ENCODE results near the gene OTOGL.
"Not testable (repeated sequence)": the region's sequence is repeated elsewhere in the genome, so short reads cannot be mapped to it uniquely, and the experiment has no call there.

OTOGL gene, protein sequence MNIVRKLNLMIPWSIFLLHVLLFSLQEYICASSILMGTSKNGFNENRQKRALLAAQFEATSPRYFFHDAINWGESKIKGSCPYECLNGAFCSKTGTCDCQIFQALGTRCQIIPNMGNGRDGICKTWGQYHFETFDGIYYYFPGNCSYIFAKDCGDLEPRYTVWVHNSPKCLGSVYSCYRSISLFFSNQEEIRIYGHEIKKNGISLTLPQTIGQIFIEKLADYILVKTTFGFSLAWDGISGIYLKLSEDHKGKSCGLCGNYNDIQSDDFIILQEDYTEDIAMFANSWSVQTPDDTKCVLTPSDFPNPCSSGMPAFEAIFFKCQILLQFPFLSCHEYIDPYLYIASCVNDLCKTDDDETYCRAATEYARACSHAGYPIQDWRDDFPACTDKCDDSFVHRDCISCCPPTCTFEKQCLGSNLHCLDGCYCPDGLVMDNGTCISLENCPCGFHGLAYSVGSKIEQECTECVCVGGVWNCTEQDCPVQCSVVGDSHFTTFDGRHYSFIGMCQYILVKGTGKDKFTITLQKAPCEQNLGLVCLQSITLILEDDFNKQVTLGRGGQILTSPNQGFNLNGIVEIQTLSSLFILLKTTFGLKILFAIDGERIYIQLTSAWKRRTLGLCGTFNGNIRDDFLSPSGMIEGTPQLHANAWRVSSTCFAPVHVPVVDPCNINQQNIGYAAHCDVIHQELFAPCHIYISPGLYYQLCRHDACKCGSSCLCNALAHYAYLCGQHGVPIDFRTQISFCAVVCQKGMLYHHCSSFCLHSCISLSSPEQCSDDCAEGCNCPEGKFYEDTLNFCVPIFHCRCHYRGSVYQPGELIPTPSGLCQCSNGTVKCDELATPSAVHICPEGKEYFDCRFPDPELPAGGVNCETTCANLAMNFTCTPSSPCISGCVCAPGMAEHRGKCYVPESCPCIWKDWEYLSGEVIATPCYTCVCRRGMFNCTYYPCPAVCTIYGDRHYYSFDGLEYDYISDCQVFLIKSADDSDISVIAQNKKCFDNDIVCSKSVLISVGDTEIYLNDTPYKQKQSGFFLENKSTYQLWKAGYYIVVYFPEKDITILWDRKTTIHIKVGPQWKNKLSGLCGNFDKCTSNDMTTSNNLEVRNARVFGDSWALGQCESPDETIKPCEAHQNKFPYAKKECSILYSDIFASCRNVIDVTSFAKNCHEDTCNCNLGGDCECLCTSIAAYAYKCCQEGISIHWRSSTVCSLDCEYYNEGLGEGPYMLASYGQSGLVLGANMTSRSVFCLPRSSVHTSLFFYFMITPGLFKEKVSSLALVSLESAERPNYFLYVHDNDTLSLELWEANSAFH (N-terminal part only)

DNA sequence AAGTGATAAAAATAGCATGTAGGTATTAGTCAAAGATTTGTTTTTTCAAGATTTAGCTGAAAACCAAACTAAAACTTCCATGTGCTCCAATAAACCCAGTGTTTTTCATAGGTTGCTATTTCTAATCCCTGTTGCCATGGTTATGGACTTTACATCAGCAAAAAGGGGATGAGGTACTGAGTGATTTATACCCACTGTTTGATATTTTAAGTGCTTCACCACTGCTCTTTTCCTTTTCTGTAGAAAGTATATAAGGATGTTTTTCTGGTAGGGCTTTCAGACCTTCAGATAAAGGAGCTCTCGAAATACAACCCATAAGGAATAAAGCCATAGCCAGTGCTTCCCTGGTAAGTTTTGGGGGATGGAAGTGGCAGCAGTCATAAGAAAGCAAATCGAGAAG is at the start of gene OTOGL:
TSS of gene OTOGL (plus strand) at position 279 of the 400 bp plus-strand sequence. CDS start 109,895 bp downstream, outside the sequence.
- no peak for DNase-seq (ENCODE audit: low read depth)

DNA sequence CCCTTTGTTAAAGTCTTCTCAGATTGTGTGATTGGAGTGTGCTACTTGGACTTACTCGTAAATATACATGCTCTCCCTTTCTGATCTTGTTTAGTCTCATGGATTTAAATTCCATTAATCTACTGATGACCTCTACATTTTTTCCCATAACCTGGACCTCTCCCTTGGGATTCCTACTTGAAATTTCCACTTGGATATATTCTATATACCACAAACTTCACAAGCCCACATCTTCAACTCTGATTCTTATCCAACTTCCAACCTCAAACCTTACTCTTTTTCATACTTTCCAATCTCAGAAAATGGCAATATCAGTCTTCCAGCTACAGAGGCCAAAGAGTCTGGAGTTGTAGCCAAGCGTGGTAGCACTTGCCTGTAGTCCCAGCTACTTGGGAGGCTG is 49.1 kb upstream of the OTOGL start:
- peak; percentile 15 for DNase-seq (ENCODE audit: low read depth)

DNA sequence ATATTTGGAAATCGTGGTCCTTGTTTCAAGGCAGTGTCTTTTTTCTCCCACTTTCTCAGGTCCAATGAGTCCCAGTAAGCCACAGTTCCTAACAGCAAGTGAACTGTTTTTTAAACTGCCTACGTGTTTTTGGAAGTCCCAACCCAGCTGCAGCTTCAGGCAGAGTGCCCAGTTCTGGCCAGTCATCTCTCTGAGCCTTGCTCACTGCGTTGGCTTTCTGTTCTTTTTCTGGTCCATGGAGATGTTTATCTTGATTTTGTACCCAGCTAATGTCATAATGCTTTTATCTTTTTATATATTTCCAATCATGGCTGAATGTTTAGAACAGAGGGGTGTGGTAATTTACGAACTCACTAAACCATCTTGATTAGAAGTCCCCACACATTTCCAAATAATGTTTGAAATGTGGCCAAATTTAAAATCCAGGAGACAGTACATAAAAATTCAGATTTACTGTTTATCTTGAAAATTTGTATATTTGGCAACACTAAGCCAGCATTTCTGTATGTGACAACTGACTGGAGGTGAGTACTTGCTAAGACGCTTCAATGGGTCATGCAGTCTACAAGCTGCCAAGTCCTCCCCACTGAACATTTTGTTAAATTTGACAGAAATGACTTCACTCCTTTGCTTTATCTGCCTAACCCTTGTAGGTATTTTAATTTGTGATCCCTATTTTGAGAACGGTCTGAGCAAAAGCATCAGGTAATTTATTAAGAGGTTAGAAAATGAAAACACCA is 46.1 kb upstream of the OTOGL start:
- peak; percentile 93 for DNase-seq (ENCODE audit: low read depth)

DNA sequence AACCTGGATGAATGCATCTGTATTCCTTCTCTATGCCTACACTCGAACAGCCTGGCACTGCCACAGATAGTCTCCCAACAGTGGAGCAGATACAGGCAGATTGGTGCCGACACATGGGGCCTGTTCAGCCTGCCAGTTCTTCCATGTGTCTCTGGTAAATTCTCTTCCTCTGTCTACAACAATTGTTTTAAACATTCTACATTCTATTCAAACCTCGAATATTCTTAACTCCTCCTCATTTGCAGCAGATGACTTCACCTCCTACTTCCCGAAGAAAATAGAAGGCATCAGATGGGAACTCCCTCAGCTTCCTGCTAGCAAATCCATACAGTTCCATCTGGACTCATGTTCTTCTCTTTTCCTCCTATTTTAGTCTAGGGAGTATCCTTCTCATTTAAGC is 43.1 kb upstream of the OTOGL start:
- no peak for DNase-seq (ENCODE audit: low read depth)

DNA sequence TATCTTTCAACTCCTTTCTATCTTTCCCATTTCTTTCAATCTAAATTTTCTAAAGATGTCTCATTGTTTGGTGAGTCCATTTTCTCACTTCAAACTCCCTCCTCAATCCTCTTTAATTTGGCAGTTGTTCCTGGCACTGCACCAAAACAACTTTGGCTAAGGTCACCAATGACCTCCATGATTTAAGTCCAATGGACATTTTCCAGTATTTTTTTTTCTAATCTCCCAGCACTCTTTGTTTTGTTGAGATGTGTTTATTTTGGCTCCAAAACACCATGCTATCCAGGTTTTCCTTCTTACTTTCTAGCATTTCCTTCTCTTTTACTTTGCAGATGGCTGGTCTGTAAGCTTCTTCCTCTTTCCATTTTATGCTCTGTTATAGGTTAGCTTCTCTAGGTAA is 42.5 kb upstream of the OTOGL start:
- DNase-seq (ENCODE audit: low read depth) = peak; percentile 51

DNA sequence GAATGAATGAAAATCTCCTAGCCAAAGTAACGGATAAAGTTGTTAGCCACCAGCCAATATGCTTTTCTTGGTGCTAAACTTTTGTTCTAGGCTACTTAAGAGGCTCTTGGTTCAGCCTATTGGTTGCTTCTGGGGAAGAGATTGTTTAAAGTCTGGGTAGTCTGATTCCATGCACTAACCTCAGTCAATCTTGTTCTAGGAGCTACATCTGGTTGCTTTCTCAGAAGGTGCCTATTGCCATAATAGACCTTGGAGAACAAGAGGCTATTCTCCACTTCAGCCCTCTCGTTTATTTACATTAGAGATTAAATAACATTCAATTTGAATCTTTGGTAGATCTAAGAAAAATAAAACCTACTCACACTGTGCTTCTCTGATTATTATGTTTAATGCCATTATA is 40.8 kb upstream of the OTOGL start:
- no peak for DNase-seq (ENCODE audit: low read depth)

DNA sequence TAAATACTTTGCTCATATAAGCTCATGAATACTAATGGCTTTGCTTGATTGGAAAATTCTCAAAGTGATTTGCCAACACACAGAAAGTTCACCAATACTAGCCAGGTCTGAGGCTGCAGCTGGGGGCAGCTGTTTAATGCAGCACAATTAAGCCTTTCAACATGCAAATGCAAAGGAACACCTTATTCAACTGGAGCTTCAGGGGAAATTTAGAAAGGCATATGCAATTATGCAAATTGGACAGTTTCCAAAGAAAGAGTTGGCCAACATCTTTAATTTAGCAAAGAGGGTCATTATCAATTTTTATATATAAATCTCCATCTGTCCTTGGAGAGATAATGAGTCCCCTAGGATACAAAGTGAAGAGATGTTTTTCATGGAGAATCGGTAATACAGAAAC is 40.2 kb upstream of the OTOGL start:
- DNase-seq (ENCODE audit: low read depth) = no peak

DNA sequence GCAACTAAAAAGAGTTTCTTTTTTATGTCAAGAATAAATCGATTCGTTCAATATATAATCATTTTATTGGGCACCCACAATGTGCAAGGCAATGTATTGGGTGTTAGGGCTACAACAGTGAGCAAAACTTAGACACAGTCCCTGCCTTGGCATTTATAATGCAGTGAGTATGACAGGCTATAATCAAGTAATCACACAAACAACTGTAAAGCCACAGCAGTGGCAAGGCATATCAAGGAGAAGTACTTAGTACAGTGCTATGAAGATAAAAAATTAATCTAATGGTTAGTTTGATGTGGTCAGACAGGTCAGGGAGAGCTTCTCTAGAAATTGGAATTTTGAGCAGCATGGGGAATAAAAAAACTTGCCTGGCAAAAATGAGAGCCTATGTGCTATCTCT is 39.5 kb upstream of the OTOGL start:
- DNase-seq (ENCODE audit: low read depth) = no peak

DNA sequence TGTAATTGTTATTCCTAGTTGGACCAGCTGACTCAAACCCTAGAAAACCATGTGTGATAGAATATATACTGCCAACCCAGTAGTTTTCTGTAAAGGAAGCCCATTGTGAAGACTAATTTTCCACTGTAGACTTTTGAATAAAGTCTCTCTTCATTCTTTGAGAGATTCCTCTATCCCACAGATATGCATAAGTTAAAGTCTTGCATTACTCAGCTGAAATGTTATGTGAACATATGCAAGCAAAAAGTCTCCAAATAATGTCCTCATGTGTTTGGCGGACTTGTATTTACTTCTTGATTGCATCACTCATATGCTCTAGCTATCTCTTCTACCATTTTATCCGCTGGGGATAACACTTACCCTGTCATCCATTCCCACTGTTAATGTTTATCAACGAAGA is 35.1 kb upstream of the OTOGL start:
- DNase-seq (ENCODE audit: low read depth) = peak; percentile 52

DNA sequence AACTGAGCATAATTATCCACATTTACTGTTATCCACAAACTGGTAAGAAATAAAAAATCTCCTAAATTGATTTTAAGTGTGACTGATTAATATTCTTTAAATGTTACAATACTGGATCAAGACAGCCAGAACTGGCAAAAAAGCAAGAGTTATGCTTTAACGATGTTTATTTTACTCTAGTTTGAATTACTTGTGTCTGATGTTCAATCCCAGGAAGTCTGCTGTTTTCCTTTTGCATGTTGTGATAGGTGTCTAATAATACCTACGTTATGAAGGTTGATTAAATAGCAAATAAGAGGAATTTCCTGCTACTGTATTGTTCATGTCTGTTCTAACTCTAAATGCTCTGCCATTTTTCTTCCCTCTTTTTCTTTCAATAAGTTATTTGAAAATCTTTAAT is 34.4 kb upstream of the OTOGL start:
- DNase-seq (ENCODE audit: low read depth) = no peak

DNA sequence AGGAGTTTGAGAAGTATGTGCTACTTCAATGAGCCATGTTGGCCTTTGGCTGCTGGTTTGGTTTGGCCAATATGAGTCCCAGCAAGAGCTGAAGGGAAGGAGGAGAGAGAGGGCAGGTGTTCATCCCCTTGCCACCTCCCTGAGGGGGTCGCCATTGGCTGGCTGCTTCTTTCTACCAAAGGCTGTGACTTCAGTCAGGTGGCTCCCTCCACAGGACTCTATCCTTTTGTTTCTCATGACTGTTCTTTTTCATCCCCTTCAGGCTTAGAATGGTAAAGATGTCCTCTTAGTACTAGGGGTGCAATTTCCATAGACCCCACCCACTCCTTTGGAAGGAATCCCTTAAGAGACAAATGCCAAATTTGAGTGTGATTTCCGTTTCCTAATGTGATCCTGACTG is 31.2 kb upstream of the OTOGL start:
- no peak for DNase-seq (ENCODE audit: low read depth)

DNA sequence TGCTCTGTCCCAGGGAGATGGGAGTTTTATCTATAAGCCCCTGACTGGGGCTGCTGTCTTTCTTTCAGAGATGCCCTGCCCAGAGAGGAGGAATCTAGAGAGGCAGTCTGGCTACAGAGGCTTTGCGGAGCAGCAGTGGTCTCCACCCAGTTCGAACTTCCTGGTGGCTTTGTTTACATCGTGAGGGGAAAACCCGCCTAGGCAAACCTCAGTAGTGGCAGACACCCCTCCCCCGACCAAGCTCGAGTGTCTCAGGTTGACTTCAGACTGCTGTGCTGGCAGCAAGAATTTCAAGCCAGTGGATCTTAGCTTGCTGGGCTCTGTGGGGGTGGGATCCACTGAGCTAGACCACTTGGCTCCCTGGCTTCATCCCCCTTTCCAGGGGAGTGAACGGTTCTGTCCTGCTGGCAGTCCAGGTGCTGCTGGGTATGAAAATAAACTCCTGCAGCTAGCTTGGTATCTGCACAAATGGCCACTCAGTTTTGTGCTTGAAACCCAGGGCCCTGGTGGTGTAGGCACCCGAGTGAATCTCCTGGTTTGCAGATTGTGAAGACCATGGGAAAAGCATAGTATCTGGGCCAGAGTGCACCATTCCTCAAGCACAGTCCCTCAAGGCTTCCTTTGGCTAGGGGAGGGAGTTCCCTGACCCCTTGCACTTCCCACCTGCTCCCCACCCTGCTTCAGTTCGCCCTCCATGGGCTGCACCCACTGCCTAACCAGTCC is 15.3 kb upstream of the OTOGL start:
- DNase-seq (ENCODE audit: low read depth) = not testable (repeated sequence)

DNA sequence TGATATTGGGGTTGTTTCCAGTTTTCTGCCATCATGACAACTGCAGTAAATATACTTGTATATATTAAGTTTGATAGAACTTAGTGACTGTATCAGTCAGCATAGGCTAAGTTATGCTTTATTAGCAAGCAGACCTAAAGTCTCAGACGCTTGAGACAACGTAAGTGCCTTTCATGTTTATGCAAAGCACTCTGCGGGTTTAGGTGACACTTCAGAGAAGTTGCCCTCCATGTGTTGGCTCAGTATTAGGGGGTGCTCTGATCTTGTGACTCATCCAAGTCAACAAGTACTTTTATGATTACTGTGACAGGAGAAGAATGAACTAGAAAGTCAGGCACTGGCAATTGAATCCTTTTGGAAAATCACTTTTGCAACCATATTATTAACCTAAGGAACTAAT is 13.3 kb upstream of the OTOGL start:
- no peak for DNase-seq (ENCODE audit: low read depth)

DNA sequence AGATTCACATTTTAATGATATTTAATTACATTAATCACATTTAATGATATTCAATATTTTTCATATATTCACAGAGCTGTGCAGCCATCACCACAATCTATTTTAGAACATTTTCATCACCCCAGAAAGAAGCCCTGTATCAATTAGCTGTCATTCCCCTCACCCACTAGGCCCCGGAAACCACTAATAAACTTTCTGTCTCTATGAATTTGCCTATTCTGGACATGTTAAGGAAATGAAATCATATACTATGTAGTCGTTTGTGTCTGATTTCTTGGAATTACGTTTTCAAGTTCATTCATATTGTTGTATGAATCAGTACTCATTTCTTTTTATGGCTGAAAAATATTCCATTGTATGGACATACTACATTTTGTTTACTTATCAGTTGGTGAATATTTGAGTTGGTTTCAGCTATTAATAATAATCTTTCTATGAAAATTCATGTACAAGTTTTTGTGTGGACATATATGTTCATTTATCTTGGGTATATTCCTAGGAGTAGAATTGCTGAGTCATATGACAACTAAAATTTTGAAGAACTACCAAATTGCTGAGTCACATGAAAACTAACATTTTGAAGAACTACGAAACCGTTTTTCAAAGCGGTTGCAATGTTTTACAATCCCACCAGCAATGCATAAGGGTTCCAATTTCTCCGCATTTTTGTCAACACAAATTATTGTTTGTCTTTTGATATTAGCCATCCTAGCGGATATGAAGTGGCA is 11.7 kb upstream of the OTOGL start:
- no peak for DNase-seq (ENCODE audit: low read depth)

DNA sequence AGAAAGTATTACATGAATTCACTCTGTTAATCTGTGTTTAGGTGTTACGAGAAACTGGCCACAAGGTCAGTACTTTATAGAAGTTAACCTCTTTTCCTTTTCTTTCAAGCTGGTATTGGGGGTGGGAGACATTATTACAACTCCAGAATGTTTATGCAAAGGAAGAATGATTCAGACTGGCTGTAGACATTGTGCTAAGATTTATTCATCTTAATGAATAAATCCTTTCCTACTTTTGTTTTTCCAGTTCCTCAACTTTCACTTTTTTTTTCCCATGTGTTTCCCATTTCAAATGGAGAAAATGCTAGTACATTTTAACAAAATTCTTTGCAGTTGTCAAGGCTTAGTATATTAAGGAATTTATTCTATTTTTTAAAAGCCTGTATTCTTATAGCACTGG is 1.3 kb downstream of the OTOGL start:
- peak; percentile 62 for DNase-seq (ENCODE audit: low read depth)

DNA sequence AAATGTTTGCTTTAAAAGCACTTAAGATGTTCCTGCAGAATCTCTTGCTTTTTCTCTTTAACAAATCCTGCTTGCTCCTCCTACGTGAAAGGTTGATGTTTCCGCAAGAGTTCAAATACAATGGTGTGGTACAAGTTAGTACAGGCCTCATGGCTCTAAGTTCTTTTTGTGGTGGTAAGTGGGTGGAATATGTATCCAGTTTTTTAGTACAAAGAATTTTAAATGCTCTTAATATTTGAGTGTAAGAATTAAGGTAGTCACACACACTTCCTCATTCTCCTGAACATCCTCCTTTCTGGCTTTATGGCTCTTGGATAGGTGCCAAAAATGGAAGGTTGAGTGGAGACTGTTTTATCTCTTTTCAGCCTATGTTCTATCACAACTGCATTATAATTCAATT is 1.8 kb downstream of the OTOGL start:
- DNase-seq (ENCODE audit: low read depth) = peak; percentile 39

DNA sequence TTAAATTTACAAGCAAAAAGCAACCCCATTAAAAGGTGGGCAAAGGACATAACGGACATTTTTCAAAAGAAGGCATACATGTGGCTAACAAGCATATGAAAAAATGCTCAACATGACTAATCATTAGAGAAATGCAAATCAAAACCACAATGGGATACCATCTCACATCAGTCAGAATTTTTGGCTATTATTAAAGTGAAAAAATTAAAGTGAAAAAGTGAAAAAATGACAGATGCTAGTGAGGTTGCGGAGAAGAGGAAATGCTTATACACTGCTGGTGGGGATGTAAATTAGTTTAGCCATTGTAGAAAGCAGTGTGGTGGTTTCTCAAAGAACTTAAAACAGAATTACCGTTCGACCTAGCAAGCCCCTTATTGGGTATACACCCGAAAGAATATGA is 7.9 kb downstream of the OTOGL start:
- peak; percentile 74 for DNase-seq (ENCODE audit: low read depth)

DNA sequence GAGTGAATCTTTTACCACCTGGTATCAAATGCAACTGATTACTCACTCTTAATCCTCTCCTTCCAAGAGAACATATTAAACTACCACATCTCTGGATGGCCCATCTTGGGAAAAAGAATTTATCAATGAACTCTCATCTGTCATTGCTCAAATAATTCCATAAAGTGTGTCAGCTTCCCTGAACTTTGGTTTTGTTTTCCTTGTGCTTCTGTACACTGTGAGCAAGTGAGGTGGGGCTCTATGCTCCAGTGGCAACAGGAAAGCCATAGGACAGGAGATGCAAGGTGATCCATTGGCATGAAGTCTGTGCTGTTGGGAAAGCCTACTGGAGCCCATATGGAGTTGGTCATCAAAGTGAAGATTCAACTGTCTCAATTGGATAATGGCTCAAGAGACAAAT is 17.4 kb downstream of the OTOGL start:
- DNase-seq (ENCODE audit: low read depth) = no peak

DNA sequence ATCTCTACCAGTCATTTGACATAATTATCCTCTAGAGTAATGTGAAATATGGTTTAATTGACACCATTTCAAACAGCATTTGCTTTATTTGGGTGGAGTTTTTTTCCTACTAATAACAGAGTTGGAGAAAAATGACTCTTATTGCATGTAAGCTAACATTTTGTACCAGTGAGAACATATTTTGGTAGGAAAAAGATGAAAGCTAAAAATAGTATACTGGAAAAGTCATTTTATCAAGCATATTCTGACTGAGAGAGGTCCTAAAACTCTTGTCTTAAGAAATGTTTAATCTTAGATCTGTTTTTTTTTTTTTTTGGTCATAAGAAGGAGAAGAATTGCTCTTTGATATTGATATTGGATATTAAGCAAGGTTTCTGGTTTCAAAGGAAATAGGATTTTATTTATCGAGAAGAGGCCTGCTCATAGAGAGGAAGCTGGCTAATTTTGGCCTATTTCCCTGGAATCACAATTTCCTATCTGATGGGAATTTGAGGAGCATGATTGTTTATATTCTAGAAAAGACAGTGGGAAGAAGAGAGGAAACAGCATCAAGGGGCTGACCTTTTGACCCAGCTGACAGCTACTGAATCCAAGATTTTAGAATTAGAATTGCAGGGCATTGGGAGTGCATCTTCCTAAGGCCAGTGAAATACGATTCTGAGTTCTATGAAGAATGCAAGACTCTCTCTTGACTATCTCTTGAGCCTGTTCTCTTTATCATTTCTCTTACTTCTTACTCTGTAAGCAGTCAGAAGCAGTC is 19.4 kb downstream of the OTOGL start:
- DNase-seq (ENCODE audit: low read depth) = peak; percentile 33

Data from EH (cell line).